Common myeloid progenitor, CD34-positive (primary cell): ENCODE measurements around the gene GPN2.
"Not testable (repeated sequence)": the region's sequence is repeated elsewhere in the genome, so short reads cannot be mapped to it uniquely, and the experiment has no call there.

ENCODE experiments used
- CTCF ChIA-PET: fragments of 350-600 bp; sonication (Branson Sonifier 250); formaldehyde crosslinking; loops from one replicate; lab custom pipeline; 2021; ENCODE audit warnings: antibody characterized with exemption; lab: Charles Lee
- POLR2A ChIA-PET: fragments of 350-600 bp; sonication (Branson Sonifier 250); formaldehyde crosslinking; loops from one replicate; lab custom pipeline; 2021; ENCODE audit warnings: antibody characterized with exemption; lab: Charles Lee
- DNase-seq, 3 donors: peaks; one replicate each; pipeline versions ENCODE4 v3.0.0 to v3.0.0-alpha.2; 2013
- H3K27ac ChIP-seq, 2 experiments: 1 replicate in 1 of 2; 2 replicates in 1 of 2; pipeline ENCODE4 v1.7.0; 2013; ENCODE audit warnings: inconsistent platforms in 2 of 2, low read length in 2 of 2, mild to moderate bottlenecking in 2 of 2, low read depth in 1 of 2, moderate library complexity in 1 of 2; ENCODE audit not compliant: severe bottlenecking in 2 of 2, insufficient read depth in 1 of 2, poor library complexity in 1 of 2
- H3K27me3 ChIP-seq, 5 experiments: replicated peaks in 2 of 5; 1 replicate in 3 of 5; 2 replicates in 2 of 5; pipeline versions ENCODE4 v1.6.1 to v1.7.0; 2013; ENCODE audit warnings: low read length in 4 of 5, mild to moderate bottlenecking in 2 of 5, moderate library complexity in 2 of 5, inconsistent platforms in 1 of 5; ENCODE audit not compliant: insufficient read depth in 5 of 5, control insufficient read depth in 4 of 5
- H3K36me3 ChIP-seq, 4 experiments: 1 replicate in 2 of 4; 2 replicates in 2 of 4; pipeline versions ENCODE4 v1.6.1 to v1.7.0; 2013; ENCODE audit warnings: low read length in 3 of 4, control low read depth in 1 of 4, mild to moderate bottlenecking in 1 of 4; ENCODE audit not compliant: control insufficient read depth in 4 of 4, insufficient read depth in 4 of 4
- H3K4me1 ChIP-seq, 4 experiments: 1 replicate in 3 of 4; 2 replicates in 1 of 4; pipeline versions ENCODE4 v1.6.1 to v1.7.1; 2013; ENCODE audit warnings: low read length in 3 of 4, mild to moderate bottlenecking in 3 of 4, control low read depth in 1 of 4, inconsistent platforms in 1 of 4, moderate library complexity in 1 of 4; ENCODE audit not compliant: control insufficient read depth in 4 of 4, insufficient read depth in 4 of 4; ENCODE audit errors: control extremely low read depth in 1 of 4
- H3K4me3 ChIP-seq, 7 experiments: 1 replicate in 4 of 7; 2 replicates in 3 of 7; pipeline versions ENCODE4 v1.5.1 to v1.7.0; 2013; ENCODE audit warnings: mild to moderate bottlenecking in 7 of 7, low read length in 6 of 7, moderate library complexity in 6 of 7, inconsistent platforms in 2 of 7, low read depth in 2 of 7, control low read depth in 1 of 7; ENCODE audit not compliant: insufficient read depth in 4 of 7, control insufficient read depth in 1 of 7; ENCODE audit errors: extremely low read depth in 1 of 7
- H3K9me3 ChIP-seq, 5 experiments: 1 replicate in 4 of 5; 2 replicates in 1 of 5; pipeline versions ENCODE4 v1.6.1 to v1.7.1; 2013; ENCODE audit warnings: low read length in 4 of 5, mild to moderate bottlenecking in 2 of 5, inconsistent platforms in 1 of 5, low read depth in 1 of 5, moderate library complexity in 1 of 5; ENCODE audit not compliant: control insufficient read depth in 4 of 5, insufficient read depth in 2 of 5; ENCODE audit errors: control extremely low read depth in 1 of 5
- WGBS: methylation state at CpG from one replicate; pipeline ENCODE4 v1.1.5; 2013; ENCODE audit not compliant: insufficient coverage; 5-methylcytosine and 5-hydroxymethylcytosine counted together

Gene GPN2

GRCh38 chr1:26887125-26887524, 3.0 kb downstream of the GPN2 start:
- no peak overlapping the region for H3K27ac ChIP-seq
- no peak overlapping the region for H3K4me3 ChIP-seq
- H3K36me3 ChIP-seq: peaks cover 20 to 66% (median 40%) of the 10 kb centered on the region in 4 experiments
- peak; percentile 46 to 71 (median 67) for DNase-seq
- no peaks in the 10 kb centered on the region for H3K27me3 ChIP-seq
- H3K4me1 ChIP-seq: peaks cover 3 to 21% (median 18%) of the 10 kb centered on the region in 4 experiments
- no peaks in the 10 kb centered on the region for H3K9me3 ChIP-seq
- ChIA-PET POLR2A (no interaction called here), CTCF (interaction anchor here (0.7 to 4.8 kb wide), 21 partner anchors 8 to 877 kb away, joined by 3 to 26 read pairs (median 4); partner anchors contain the start of genes GPATCH3 and PIGV)
- no CpG with 5 or more reads among the region's 1 CpG for WGBS

- ChIA-PET CTCF (interaction anchor here (1.0 to 7.6 kb wide), 10 partner anchors 17 to 284 kb away, joined by 3 to 56 read pairs (median 8); partner anchors contain the start of gene SFN), POLR2A (no interaction called here)
- WGBS: 97% methylated on average over 5 of the region's 5 CpGs
- H3K9me3 ChIP-seq: no peaks in the 10 kb centered on the region
- H3K27ac ChIP-seq: no peak overlapping the region
- H3K4me1 ChIP-seq: no peaks in the 10 kb centered on the region
- peaks cover 20 to 75% (median 53%) of the 10 kb centered on the region in 4 experiments for H3K36me3 ChIP-seq
- DNase-seq: no peak
- no peak overlapping the region for H3K4me3 ChIP-seq
- no peaks in the 10 kb centered on the region for H3K27me3 ChIP-seq
Measured at GRCh38 chr1:26882696-26883463, 7.2 kb downstream of the GPN2 start.

GRCh38 chr1:26881611-26882010, 8.5 kb downstream of the GPN2 start:
- CTCF ChIA-PET: interaction anchor here (1.0 to 7.6 kb wide), 11 partner anchors 10 to 283 kb away, joined by 3 to 56 read pairs (median 8); partner anchors contain the start of gene SFN
- H3K27me3 ChIP-seq, H3K27ac ChIP-seq, H3K9me3 ChIP-seq, H3K4me3 ChIP-seq, DNase-seq, H3K4me1 ChIP-seq: not testable (repeated sequence)
- POLR2A ChIA-PET: interaction anchor here (0.7 kb wide), 1 partner anchor 10 kb away, joined by 3 read pairs; no protein-coding TSS in a partner anchor
- WGBS: 100% methylated on average over 5 of the region's 6 CpGs
- peaks cover 20 to 82% (median 54%) of the 10 kb centered on the region in 4 experiments for H3K36me3 ChIP-seq

GRCh38 chr1:26879793-26880192, 10.3 kb downstream of the GPN2 start:
- ChIA-PET CTCF (interaction anchor here (1.1 to 7.6 kb wide), 8 partner anchors 20 to 281 kb away, joined by 3 to 56 read pairs (median 10); partner anchors contain the start of gene SFN), POLR2A (no interaction called here)
- Histone ChIP-seq H3K9me3 (no peaks in the 10 kb centered on the region), H3K4me1 (no peaks in the 10 kb centered on the region), H3K27me3 (no peaks in the 10 kb centered on the region), H3K4me3 (no peak overlapping the region), H3K27ac (no peak overlapping the region), H3K36me3 (peaks cover 13 to 76% (median 47%) of the 10 kb centered on the region in 4 experiments)
- WGBS: 80% methylated on average over 1 of the region's 4 CpGs
- DNase-seq: no peak

- ChIA-PET POLR2A (interaction anchor here (1.7 kb wide), 1 partner anchor 13 kb away, joined by 4 read pairs; the partner anchor contains the start of gene GPN2), CTCF (interaction anchor here (1.0 to 7.6 kb wide), 7 partner anchors 10 to 275 kb away, joined by 3 to 56 read pairs (median 5); partner anchors contain the start of gene SFN)
- 100% methylated on average over 1 of the region's 2 CpGs for WGBS
- no peak for DNase-seq
- Histone ChIP-seq H3K27me3 (no peaks in the 10 kb centered on the region), H3K36me3 (peaks cover 0 to 52% (median 35%) of the 10 kb centered on the region in 4 experiments), H3K9me3 (no peaks in the 10 kb centered on the region), H3K4me1 (no peaks in the 10 kb centered on the region), H3K27ac (no peak overlapping the region), H3K4me3 (no peak overlapping the region)
Measured at GRCh38 chr1:26877326-26877725, 12.8 kb downstream of the GPN2 start.

- Histone ChIP-seq H3K27me3 (no peaks in the 10 kb centered on the region), H3K9me3 (no peaks in the 10 kb centered on the region), H3K36me3 (peaks cover 0 to 30% (median 22%) of the 10 kb centered on the region in 4 experiments), H3K4me1 (no peaks in the 10 kb centered on the region), H3K4me3 (no peak overlapping the region), H3K27ac (no peak overlapping the region)
- no peak for DNase-seq
- POLR2A ChIA-PET: no interaction called here
- WGBS: 95% methylated on average over 4 of the region's 4 CpGs
- CTCF ChIA-PET: interaction anchor here (1.3 to 1.6 kb wide), 2 partner anchors 11 to 275 kb away, joined by 4 to 6 read pairs; no protein-coding TSS in a partner anchor
Measured at GRCh38 chr1:26874896-26875295, 15.2 kb downstream of the GPN2 start.
